ENCODE measurements around the gene NCCRP1.

- no peak for TF ChIP-seq CTCF (IDR thresholded peaks at IDR 0.05)
- no peak for TF ChIP-seq POLR2A (IDR thresholded peaks at IDR 0.05)
- no peak for TF ChIP-seq EP300 (IDR thresholded peaks at IDR 0.05)
These were observed 21.9 kb upstream of the NCCRP1 start for GRCh38 chr19:39174558-39175544.
